KBM-7 (cell line): Measurements from ENCODE around the gene CIB2.

ENCODE experiments used
- DNase-seq: peaks from one replicate; pipeline ENCODE4 v3.0.0-alpha.2; 2015
- in situ Hi-C: fragments of 300-500 bp; cut with MboI; formaldehyde crosslinking; loops from 2 replicates; pipeline ENCODE4 v1.14.3; 2020; ENCODE audit warnings: low sequenced_read_pairs, low pct_unique_long_range_greater_than_20kb, mixed read lengths

CIB2 gene

DNA sequence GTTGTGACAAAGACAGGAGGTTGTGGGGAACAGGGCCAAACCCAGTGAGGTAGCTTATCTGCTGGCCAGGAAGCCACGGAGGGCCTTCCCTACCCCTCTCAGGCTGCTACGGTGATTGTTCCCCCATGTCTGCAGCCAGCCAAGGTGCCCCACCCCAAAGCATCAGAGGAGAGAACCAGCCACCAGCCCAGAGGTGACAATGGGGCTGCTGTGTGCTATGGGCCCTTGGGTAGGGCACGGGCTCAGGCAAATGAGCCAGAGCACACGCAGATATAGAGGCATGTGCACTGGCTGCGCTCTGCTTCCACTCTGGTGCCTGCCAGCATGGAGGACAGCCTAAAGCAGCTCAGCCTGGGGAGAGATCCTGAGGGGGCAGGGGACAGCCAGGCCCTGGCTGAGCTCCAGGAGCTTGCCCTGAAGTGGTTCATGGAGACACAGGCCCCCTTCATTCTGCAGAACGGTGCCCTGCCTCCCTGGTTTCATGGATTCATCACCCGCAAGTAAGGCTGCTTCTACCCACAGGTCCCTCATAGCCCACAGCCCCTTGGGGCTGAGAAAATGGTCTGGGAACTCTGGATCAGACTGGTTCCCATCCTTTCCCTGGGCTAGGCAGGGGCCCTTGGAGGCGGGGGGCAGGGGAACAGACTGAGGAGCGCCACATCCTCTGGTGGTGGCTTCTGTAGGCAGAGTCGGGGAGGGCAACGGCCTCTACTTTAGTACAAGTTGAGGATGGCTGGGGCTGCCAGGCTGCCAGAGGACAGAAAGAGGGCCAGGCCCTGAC lies 38.8 kb downstream of the CIB2 start, which contains the start of gene SH2D7:
SH2D7 (plus strand) TSS at position 301 of the 781 bp plus-strand sequence; CDS start at position 325, 24 bp downstream.
- DNase-seq = no peak
- in situ Hi-C loops = no loop called here

GRCh38 chr15:78090422-78091063 lies 40.7 kb downstream of the CIB2 start:
- DNase-seq = no peak
- in situ Hi-C loops = no loop called here

DNA sequence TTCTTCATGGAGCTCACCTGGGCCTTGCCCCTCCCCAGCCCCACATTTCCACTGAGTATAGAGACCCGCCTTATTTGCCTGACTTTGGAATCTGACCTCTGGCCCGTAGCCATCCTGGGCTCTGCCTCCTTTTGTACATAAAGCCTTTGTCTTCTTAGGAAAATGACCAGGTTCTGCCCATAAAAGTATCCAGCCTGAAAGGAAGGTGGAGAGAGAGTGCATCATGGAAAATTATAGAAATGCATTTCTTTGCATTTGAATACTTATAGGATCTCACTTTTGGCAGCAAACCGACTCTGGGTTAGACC lies 42.5 kb downstream of the CIB2 start:
- no peak for DNase-seq
- in situ Hi-C loops = no loop called here

DNA sequence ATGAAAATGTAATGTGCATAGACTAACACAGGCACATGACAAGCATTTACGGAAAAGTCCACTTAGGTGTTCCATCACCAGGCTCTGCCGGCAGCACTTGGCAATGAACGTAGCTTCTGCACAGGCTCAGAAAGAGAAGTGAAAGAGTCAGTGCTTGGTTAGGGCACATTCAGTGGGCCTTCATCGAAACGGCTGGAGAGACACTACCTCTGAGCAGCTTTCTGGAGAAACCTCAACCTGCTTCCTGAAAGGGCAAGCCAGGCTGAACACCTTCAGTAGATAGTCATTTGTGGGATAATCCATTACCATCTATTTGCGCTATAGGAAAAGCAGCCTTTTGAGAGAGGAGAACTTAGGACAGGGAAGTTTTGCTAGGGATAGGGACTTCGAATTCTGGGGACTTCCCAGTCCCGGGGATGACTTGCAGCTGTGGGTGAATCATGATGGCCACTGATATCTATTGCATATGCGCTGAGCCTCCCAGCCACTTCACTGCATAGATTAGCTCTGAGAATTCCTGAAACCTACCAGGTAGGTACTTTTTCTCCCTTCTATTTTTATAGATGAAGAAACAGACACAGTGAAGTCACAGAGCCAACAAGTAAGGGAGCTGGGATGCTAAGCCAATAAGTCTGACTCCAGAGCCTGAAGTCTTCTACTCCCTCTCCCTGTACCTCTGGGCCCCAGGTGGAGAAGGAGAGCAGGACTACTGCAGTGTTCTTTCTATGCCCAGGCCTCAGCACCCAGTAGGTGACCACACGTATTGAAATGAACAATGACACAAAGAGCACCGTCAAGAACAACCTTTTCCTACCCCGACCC lies 43.1 kb downstream of the CIB2 start:
- DNase-seq = no peak
- in situ Hi-C loops = no loop called here

GRCh38 chr15:78085928-78086327 lies 45.3 kb downstream of the CIB2 start:
- no peak for DNase-seq
- in situ Hi-C loops = no loop called here

DNA sequence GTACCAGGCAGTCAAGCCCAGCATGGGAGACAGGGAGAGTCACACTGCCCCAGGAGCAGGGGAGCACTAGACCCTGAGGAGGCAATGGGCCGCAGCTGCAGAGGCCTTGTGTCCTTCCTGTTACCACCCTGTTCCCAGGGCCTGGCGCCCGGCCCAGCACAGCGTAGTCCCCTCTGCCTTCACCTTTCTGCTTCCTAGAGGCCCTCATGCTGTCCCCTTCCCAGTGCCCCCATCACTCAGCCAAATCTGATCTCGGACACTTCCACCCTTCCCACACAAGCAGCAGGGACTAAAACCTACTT lies 46.8 kb downstream of the CIB2 start:
- DNase-seq = no peak
- in situ Hi-C loops = no loop called here

- DNase-seq = no peak
- in situ Hi-C loops = no loop called here
Measured at GRCh38 chr15:78083687-78084448, 47.4 kb downstream of the CIB2 start.

DNA sequence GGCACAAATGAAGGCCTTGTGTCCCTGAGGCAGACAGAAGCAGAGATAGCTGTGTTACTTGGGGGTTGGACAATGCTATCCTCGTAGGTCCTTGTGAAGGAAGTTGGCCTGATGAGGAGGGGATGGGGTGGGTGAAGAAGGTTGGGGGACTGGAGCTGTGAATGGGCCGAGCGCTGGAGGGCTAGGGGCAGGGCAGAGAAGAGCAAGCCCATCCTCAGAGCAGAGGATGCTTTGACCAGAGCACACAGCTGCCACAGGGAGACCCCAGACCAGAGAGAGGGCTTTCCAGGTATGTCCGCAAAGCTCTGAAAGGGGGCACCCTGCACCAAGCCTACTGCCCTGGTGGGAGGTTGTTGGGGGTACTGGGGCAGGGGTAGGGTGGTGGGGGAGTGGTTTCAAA lies 48.1 kb downstream of the CIB2 start:
- no peak for DNase-seq
- in situ Hi-C loops = no loop called here

GRCh38 chr15:78082743-78083110 lies 48.5 kb downstream of the CIB2 start:
- in situ Hi-C loops = no loop called here
- DNase-seq = no peak

DNA sequence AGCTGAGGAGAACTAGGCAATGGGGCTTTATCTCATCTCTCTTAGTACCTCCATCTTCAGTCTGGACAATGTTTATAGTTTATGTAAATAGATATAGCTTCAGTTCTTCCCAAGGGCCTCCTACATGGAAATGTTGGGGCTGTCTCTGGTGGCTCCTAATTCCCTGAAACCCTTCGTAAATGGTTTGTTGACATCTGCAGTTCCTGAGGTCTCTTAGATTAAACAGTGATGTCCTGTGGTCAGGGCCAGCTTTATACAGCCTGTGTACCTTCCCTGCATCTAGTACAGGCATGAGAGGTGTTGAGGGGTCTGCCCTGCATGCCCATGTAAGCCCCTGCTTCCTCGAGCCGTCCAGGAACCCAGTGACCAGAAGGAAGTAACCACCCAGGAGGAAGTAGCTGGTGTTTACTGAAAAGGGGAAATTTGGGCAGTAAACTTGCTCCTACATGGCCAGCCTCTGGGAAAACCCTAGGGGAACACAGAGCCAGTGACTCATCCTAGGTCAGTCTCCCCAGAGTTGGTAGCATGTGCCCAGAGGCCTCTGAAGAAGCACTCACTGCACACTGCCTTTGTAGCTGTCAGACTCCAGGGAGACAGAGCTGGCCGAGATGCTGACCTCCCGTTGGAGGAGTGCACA lies 49.0 kb downstream of the CIB2 start:
- no peak for DNase-seq
- in situ Hi-C loops = no loop called here

DNA sequence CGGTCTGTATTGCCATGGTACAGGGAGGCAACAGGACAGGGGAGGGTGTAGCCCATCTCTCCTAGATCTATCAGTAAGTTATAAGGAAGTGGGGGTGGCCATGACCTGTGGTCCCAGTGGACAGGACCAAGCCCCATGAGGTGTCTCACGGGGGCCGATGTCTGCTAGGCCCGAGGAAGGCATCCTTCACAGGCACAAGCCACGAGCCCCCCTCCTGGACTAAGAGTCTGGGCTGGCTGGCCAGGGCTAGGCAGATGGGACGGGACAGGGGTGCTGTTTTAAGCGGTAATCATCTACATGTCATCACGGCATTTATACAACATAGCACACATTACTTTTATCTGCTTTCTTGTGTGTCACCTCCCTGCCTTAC lies 51.2 kb downstream of the CIB2 start:
- DNase-seq = no peak
- in situ Hi-C loops = no loop called here

- in situ Hi-C loops = no loop called here
- DNase-seq = no peak
Measured at GRCh38 chr15:78079298-78080087, 51.8 kb downstream of the CIB2 start.

GRCh38 chr15:78077871-78078210 lies 53.4 kb downstream of the CIB2 start:
- in situ Hi-C loops = no loop called here
- no peak for DNase-seq

- peak; percentile 82 for DNase-seq
- in situ Hi-C loops = no loop called here
Measured at GRCh38 chr15:78077053-78077870, 54.0 kb downstream of the CIB2 start, which contains the start of gene TBC1D2B. Gene TBC1D2B (minus strand): TSS chr15:78077711. CDS start chr15:78077652, 59 bp downstream.

- in situ Hi-C loops = no loop called here
- DNase-seq = no peak
Measured at GRCh38 chr15:78076231-78077052, 54.8 kb downstream of the CIB2 start.

- peak; percentile 84 for DNase-seq
- in situ Hi-C loops = no loop called here
Measured at GRCh38 chr15:78075490-78076230, 55.6 kb downstream of the CIB2 start.
